Hepatic stellate cell (primary cell): Measurements from ENCODE around the gene RNF126.
"Not testable (repeated sequence)": the region's sequence is repeated elsewhere in the genome, so short reads cannot be mapped to it uniquely, and the experiment has no call there.

Experiments used
- DNase-seq: peaks from one replicate; pipeline ENCODE4 v3.0.0; 2011; ENCODE audit warnings: low spot score

RNF126 gene

GRCh38 chr19:611481-611868 lies 51.5 kb downstream of the RNF126 start:
- DNase-seq: peak; percentile 98

- peak; percentile 85 for DNase-seq
Measured at GRCh38 chr19:610801-611480, 52.1 kb downstream of the RNF126 start.

GRCh38 chr19:610071-610800 lies 52.8 kb downstream of the RNF126 start:
- DNase-seq: no peak

GRCh38 chr19:609004-609346 lies 54.0 kb downstream of the RNF126 start:
- no peak for DNase-seq

- no peak for DNase-seq
Measured at GRCh38 chr19:608155-609003, 54.6 kb downstream of the RNF126 start.

- no peak for DNase-seq
Measured at GRCh38 chr19:607301-608154, 55.5 kb downstream of the RNF126 start.

GRCh38 chr19:605061-605971 lies 57.7 kb downstream of the RNF126 start:
- not testable (repeated sequence) for DNase-seq

GRCh38 chr19:604355-604754 lies 58.7 kb downstream of the RNF126 start:
- no peak for DNase-seq

GRCh38 chr19:603779-604178 lies 59.2 kb downstream of the RNF126 start:
- DNase-seq: not testable (repeated sequence)

GRCh38 chr19:603302-603639 lies 59.7 kb downstream of the RNF126 start:
- not testable (repeated sequence) for DNase-seq

GRCh38 chr19:602391-603301 lies 60.4 kb downstream of the RNF126 start:
- no peak for DNase-seq

- DNase-seq: no peak
Measured at GRCh38 chr19:601790-602189, 61.2 kb downstream of the RNF126 start.

GRCh38 chr19:601310-601709 lies 61.7 kb downstream of the RNF126 start:
- no peak for DNase-seq
